Calu3 (cell line): Measurements from ENCODE around the gene TSHR. TPM values are rescaled to one million over a fixed set of nuclear protein-coding genes. Genes with fewer than 3 reads are reported as not detected.

Experiments used
- BruUV-seq: library from RNA; stranded (reverse); fragments of 400-500 nt; replicated peaks from 2 replicates; lab custom pipeline; 2021; lab: Mats Ljungman, UMichigan
- CTCF ChIA-PET: fragments of 300-600 bp; sonication (Branson Sonifier 250); formaldehyde crosslinking; loops from one replicate; lab custom pipeline; 2022; ENCODE audit warnings: antibody characterized with exemption; lab: Charles Lee
- DNase-seq: peaks from one replicate; pipeline ENCODE4 v3.0.0; 2022
- H3K27ac Mint-ChIP-seq: one replicate; pipeline ENCODE4 v1.8.0; 2022; ENCODE audit warnings: mixed read lengths; ENCODE audit not compliant: unreplicated experiment
- H3K27me3 Mint-ChIP-seq: one replicate; pipeline ENCODE4 v1.8.0; 2022; ENCODE audit warnings: mixed read lengths; ENCODE audit not compliant: unreplicated experiment
- H3K36me3 Mint-ChIP-seq: one replicate; pipeline ENCODE4 v1.8.0; 2022; ENCODE audit warnings: mild to moderate bottlenecking, moderate library complexity, mixed read lengths; ENCODE audit not compliant: insufficient read depth, unreplicated experiment
- H3K4me1 Mint-ChIP-seq: one replicate; pipeline ENCODE4 v1.8.0; 2022; ENCODE audit warnings: mild to moderate bottlenecking, low read depth, mixed read lengths; ENCODE audit not compliant: unreplicated experiment
- H3K4me3 Mint-ChIP-seq: one replicate; pipeline ENCODE4 v1.8.0; 2022; ENCODE audit warnings: mild to moderate bottlenecking, low read depth, moderate library complexity, mixed read lengths; ENCODE audit not compliant: unreplicated experiment
- H3K9me3 Mint-ChIP-seq: one replicate; pipeline ENCODE4 v1.8.0; 2022; ENCODE audit warnings: low read depth, mixed read lengths; ENCODE audit not compliant: unreplicated experiment
- intact Hi-C: fragments of 100-400 bp; cut with micrococcal nuclease; formaldehyde crosslinking; loops from one replicate; pipeline ENCODE4 v1.10.0; 2022; ENCODE audit not compliant: unreplicated experiment
- total RNA-seq: library from RNA; stranded (reverse); gene quantifications from 2 replicates; pipeline ENCODE4 v1.2.3, GENCODE V29; 2022
- TF ChIP-seq, protein P1 (sequence below): fragments of 200-600 bp; IDR thresholded peaks from one replicate; pipeline ENCODE4 v1.8.0; 2022; ENCODE audit warnings: antibody characterized with exemption; ENCODE audit not compliant: unreplicated experiment

The TSHR gene
- total RNA-seq, 1 experiment from 2014 or later: not detected

DNA sequence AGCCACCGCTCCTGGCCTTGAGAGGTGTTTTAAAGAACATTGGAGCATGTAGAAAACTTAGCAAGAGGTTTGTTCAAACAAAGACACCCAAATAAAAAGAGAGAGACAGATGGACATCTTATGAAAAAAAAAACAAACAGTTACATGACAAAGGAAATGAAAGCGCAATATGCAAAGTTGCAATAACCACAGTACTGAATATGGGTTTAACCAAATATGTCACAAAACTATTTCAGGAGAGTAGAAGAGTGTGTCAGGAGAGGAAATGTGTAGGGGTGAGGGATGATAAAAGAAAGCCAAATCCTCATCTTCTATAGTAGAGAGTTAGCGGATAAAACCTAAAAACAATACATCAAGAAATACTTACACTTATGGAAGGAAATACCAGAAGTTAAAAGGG, 166.9 kb downstream of the TSHR start:
- no peak overlapping the region for H3K4me3 Mint-ChIP-seq
- H3K27ac Mint-ChIP-seq: no peak overlapping the region
- intact Hi-C loops: no loop called here
- no peak for DNase-seq
- BruUV-seq: no TSS peak
- H3K27me3 Mint-ChIP-seq: peaks cover 12% of the 10 kb centered on the region
- no peaks in the 10 kb centered on the region for H3K36me3 Mint-ChIP-seq
- CTCF ChIA-PET: no interaction called here
- TF ChIP-seq, protein P1, sequence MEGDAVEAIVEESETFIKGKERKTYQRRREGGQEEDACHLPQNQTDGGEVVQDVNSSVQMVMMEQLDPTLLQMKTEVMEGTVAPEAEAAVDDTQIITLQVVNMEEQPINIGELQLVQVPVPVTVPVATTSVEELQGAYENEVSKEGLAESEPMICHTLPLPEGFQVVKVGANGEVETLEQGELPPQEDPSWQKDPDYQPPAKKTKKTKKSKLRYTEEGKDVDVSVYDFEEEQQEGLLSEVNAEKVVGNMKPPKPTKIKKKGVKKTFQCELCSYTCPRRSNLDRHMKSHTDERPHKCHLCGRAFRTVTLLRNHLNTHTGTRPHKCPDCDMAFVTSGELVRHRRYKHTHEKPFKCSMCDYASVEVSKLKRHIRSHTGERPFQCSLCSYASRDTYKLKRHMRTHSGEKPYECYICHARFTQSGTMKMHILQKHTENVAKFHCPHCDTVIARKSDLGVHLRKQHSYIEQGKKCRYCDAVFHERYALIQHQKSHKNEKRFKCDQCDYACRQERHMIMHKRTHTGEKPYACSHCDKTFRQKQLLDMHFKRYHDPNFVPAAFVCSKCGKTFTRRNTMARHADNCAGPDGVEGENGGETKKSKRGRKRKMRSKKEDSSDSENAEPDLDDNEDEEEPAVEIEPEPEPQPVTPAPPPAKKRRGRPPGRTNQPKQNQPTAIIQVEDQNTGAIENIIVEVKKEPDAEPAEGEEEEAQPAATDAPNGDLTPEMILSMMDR: no peak
- peaks cover 3% of the 10 kb centered on the region for H3K9me3 Mint-ChIP-seq
- no peaks in the 10 kb centered on the region for H3K4me1 Mint-ChIP-seq

DNA sequence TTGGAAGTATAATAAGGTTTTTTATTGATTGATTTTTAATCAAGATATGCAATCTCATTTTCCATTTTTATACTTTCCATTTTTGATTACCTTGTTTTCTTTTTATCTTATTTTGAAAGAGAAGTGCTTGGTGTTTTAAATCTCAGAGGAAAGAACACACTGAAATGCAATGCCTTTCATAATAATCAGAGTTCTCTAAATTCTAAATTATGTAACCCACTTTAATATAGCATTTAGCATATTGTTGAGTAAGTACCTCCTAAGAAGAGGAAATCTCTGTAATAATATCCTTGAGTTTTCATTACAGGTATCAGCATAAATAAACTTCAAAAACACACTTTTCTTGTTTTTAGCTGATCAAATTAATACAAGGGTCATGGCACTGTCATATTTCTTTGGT, 168.4 kb downstream of the TSHR start:
- intact Hi-C loops: no loop called here
- Mint-ChIP-seq H3K4me3 (no peak overlapping the region), H3K36me3 (no peaks in the 10 kb centered on the region), H3K9me3 (peaks cover 3% of the 10 kb centered on the region), H3K27ac (no peak overlapping the region), H3K27me3 (peaks cover 12% of the 10 kb centered on the region), H3K4me1 (no peaks in the 10 kb centered on the region)
- BruUV-seq: no TSS peak
- TF ChIP-seq, protein P1: no peak
- no peak for DNase-seq
- CTCF ChIA-PET: no interaction called here

DNA sequence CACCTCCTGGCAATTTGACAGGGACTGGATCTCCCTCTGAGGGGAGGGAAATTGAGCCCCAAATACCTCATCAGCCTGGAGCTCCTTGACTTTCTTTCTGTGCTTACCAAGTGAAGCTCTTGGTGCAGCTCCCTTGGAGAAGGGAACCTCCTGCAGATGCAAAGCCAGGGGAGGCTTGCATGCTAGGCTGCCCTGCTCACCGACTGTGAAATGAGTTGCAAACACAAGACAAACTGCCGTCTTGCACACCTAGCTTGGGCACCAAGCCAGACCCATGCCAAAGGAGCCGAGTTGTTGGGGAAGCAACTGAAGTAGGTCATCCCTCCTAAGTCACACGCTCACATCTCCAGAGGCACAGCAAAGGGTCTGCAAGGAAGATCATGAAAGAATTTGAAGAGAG, 170.1 kb downstream of the TSHR start:
- no TSS peak for BruUV-seq
- CTCF ChIA-PET: no interaction called here
- H3K36me3 Mint-ChIP-seq: no peaks in the 10 kb centered on the region
- no peak overlapping the region for H3K27ac Mint-ChIP-seq
- DNase-seq: no peak
- no peak overlapping the region for H3K4me3 Mint-ChIP-seq
- intact Hi-C loops: no loop called here
- H3K27me3 Mint-ChIP-seq: peaks cover 12% of the 10 kb centered on the region
- TF ChIP-seq, protein P1: no peak
- no peaks in the 10 kb centered on the region for H3K4me1 Mint-ChIP-seq
- peaks cover 3% of the 10 kb centered on the region for H3K9me3 Mint-ChIP-seq

DNA sequence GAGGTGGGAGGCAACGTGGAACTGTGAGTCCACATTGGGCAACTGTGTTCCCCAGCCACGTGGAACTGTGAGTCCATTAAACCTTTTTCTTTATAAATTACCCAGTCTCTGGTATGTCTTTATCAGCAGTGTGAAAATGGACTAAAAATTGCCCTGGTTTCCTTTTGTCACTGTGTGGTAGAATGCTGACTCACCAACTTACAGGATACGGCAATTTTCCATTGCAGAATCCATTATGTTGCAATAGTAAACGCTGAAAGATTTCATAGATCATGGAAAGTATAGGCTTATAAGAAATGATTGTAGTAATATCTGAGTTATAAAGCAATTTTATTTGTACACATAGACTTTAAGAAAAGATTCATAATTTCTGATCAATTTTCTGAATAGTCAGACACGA, 172.4 kb downstream of the TSHR start:
- DNase-seq: no peak
- TF ChIP-seq, protein P1: no peak
- no peaks in the 10 kb centered on the region for H3K4me1 Mint-ChIP-seq
- CTCF ChIA-PET: no interaction called here
- BruUV-seq: no TSS peak
- intact Hi-C loops: no loop called here
- peaks cover 12% of the 10 kb centered on the region for H3K27me3 Mint-ChIP-seq
- no peaks in the 10 kb centered on the region for H3K9me3 Mint-ChIP-seq
- H3K27ac Mint-ChIP-seq: no peak overlapping the region
- no peak overlapping the region for H3K4me3 Mint-ChIP-seq
- no peaks in the 10 kb centered on the region for H3K36me3 Mint-ChIP-seq
